Pons (tissue), 1 donor: ENCODE results near the gene NCAPH2.

ENCODE experiments used
- DNase-seq: peaks from one replicate; pipeline ENCODE4 v3.0.0-alpha.2; 2016; ENCODE audit warnings: low spot score

NCAPH2 gene

GRCh38 chr22:50490531-50491308 lies 17.3 kb upstream of the NCAPH2 start:
- DNase-seq, result no peak

GRCh38 chr22:50497093-50497492 lies 10.9 kb upstream of the NCAPH2 start:
- no peak for DNase-seq

DNA sequence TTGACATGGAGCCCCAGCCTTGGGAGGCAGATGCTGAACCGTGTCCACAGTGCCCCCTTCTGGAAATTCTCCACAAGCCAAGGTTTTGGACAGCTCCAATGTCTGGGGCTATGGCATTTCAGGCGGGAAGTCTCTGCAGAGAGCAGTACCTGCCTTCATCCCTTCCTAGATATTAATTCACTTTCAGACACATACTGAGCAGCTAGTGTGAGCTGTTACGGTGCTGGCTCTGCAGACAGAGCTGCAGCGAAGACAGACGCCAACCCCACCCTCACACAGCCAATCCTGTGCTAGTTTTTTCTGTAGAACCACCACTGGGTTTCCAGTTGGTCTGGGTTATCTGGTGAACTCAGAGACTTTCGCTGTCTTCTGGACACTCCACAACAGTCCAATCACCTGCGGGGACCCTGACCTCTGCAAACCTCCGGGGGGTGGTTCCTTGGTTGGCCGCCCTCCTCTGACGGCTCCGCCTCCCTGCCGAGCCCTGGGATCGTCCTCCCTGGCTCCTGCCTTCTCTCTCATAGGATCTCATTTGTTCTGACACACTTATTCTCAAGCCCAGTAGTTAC lies 9.6 kb upstream of the NCAPH2 start:
- DNase-seq, result peak; percentile 76

DNA sequence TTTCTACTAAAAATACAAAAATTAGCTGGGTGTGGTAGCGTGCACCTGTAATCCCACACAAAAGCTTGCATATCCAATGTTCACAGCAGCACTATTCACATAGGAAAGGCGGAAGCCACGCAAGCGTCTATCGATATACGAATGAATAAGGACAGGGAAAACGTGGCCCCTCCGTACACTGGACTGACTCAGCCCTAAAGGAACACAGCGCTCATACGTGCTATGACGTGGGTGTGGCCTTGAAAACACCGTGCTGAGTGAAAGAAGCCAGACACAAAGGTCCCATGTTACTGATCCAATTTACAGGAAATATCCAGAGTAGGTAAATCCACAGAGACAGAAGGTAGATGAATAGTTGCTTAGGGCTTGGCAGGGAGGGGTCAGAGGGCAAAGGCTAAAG lies 7.6 kb upstream of the NCAPH2 start:
- no peak for DNase-seq

DNA sequence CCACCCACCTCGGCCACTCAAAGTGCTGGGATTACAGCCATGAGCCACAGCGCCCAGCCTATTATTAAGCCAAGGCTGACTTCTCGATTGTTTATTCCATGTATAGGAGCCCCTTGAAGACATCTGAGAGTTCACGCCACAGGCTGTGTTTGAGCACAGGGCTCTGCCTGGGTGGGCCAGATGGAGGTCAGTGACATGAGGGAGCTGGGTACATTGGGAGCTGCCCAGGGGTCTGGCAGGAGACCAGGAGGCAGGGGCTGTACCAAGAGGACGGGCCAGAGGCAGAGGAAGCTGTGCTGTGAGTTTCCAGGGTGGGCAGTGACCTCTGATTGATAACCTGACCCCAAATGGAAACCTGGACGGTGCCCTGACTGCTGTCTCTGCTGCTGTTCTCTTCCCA lies 5.9 kb upstream of the NCAPH2 start:
- no peak for DNase-seq

DNA sequence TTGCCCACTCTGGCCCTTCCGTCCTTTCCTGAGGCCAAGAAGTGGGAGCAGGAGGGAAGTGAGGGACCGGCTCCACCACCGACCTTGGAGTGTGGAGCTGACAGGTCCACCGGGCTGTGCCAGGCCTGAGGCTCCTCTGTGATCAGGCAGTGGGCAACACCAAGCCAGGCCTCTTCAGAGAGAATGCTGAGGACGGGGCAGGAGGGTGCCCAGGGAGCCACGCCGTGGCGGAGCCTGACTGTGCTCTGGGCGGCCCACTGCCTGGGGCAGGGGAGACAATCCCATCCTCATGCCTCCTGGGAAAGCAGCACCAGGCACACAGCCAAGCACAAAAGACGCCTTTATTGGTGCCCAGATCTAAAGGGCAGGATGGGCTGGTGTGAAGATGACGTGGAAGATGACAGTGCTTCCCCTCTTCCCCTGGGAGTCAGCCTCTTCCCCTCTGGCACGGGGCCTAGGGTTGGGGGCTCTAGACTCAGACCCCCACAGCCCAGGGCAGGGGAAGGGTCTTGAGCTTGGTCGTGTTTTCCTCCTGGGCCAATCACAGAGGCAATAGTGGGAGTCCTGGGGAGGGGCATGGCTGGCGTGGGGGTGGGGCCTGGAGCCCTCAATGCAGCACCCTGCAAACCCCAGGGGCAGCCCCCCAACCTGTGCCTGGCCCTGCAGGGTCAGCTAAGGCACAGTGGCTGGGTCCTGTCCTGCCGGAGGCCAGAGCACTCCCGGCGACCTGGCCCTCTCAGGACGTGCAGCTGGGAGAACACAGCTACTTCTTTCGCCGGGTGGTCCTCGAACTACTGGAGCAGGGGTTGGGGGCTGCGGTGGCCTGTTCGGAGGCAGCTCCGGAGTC lies 5.2 kb upstream of the NCAPH2 start:
- no peak for DNase-seq

DNA sequence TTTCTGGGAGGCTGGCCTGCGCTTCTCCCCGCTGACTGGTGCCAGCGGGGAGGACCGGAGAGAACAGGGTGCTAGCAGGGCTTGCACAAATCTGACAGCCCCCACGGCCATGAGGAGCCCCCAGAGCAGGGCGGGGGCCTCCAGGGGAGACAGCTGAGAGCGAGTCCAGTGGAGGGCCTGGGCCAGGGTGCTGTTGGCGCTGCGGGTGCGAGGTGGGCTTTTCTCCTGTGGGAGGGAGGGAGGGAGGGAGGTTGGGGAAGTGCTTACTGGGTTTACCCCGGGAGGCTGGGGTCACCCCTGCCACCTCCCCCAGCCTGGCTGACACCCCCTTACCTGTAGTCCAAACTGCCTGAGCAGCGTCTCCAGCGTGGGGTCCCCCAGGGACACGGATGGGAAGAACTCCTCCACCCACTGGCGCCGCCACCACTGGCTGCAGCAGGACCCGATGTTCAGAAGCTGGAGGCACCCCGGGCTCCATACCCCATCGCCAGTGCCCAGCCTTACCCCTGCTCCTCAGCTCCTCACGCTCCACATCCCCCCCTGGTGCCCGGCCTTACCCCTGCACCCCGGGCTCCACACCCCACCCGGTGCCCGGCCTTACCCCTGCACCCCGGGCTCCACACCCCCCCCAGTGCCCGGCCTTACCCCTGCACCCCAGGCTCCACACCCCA lies 4.4 kb upstream of the NCAPH2 start:
- DNase-seq, result no peak

DNA sequence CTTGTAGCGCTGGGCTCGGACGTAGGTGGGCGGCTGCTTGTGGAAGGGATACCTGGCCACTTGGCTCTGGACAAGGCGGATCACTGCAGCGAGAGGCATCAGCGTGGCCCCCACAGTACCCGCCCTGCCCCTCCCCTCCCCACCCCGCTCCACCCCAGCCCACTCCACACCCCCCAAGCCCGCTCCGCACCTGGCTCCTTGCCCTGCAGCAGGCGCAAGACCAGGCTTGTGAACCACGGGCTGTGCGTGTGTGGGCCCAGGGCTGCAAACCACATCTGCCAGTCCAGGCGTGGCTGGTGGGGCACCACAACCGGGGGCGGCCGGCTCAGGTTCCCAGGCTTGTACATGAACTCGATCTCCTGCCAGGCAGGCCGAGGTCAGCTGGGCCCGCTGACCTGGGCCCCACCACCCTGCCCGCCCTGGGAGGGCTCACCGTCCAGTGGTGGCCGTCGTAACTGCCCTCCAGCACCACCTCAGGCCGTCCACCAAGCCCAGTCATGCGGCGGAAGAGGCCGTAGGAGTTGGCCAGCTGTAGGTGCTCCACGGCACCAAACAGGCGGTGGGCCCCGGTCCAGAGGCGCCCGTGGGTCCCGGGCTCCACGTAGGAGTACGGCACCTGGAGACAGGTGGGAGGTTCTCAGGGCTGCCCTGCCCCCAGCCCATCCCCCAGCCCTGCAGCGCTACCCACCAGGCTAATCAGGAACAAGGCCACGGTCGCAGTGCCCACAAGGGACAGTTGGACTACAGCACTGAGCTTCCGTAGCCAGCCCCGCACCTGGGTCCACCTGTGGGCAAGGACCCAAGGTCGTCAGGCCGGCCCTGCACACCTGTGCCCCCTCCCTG lies 3.4 kb upstream of the NCAPH2 start:
- no peak for DNase-seq

DNA sequence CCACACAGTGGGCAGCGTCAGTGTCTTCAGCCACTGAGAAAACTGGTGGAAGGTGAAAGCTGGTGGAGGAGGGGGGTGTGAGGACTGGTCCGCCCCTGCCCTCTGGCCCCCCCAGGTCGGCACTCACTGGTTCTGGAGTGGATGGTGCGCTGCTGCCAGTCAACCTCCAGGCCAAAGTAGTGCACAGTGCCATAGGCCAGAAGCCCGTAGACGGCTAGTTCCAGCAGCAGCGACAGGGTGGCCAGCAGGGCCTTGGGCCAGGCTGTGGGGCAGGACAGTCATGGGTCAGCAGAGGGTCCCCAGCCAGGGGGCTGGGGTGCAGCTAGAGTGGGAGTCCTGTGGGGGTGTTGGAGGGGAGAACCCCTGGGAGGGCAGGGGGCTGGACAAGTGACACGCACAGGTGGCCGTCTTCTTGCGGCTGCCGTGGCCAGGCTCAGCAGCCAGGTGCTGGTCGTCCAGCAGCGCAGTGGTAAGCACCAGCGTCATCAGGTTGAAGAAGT lies 2.7 kb upstream of the NCAPH2 start:
- no peak for DNase-seq

- no peak for DNase-seq
These were observed 2.0 kb upstream of the NCAPH2 start for GRCh38 chr22:50505776-50506610.

- DNase-seq, result no peak
These were observed 1.2 kb upstream of the NCAPH2 start for GRCh38 chr22:50506611-50507420.

GRCh38 chr22:50507421-50507990 lies 518 bp upstream of the NCAPH2 start, which contains the start of gene LMF2:
LMF2 (minus strand) TSS chr22:50507702; CDS start chr22:50507675, 27 bp downstream.
- DNase-seq, result peak; percentile 65

- DNase-seq, result no peak
These were observed 873 bp downstream of the NCAPH2 start for GRCh38 chr22:50508897-50509296.

- no peak for DNase-seq
These were observed 5.2 kb downstream of the NCAPH2 start for GRCh38 chr22:50513175-50513574.

DNA sequence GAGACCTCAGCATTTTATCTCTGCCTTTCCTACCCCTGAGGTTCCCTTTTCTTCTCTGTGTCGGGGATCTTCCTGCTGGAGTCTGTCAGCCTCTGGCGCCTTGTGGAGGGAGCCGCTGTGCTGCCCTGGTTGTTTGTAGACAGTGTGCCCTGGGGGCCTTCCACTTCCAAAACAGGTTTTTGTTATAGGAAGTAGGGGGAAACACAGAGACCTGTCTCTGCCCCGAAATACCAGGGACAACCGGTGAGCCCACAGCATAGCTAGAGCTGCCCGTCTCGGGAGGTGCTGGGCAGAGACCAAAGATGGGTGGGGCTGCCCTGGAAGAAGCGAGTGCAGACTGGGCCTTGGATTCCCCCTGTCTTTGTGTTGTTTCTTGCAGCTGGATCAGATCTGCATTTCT lies 8.0 kb downstream of the NCAPH2 start:
- DNase-seq, result no peak

GRCh38 chr22:50516891-50517290 lies 8.9 kb downstream of the NCAPH2 start:
- no peak for DNase-seq

- DNase-seq, result no peak
These were observed 9.7 kb downstream of the NCAPH2 start for GRCh38 chr22:50517495-50518260.

DNA sequence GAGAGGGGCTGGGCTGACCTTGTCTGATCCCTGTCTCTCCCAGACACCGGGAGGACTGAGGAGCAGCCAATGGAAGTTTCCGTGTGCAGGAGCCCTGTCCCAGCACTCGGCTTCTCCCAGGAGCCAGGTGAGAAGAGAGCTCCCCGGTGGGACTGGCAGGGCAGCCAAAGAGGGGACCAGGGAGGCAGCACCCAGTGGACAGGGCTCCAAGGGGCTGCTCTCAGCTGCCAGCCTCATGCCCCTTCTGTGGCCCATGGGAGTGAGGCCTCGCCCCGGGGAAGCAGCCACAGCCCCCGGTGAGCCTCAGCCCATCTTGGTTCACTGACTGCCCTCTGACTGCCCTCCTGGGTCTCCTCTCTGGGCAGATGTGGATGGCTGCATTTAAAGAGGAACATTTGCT lies 10.6 kb downstream of the NCAPH2 start:
- no peak for DNase-seq
